Sigmoid colon (tissue), 4 donors: Measurements from ENCODE around the gene CCNQ.

ENCODE experiments used
- POLR2A ChIP-seq, 2 donors: fragments of 450-650 bp; IDR thresholded peaks; one replicate each; pipeline ENCODE4 v1.6.1; 2016; ENCODE audit warnings: antibody characterized with exemption in 2 of 2, mild to moderate bottlenecking in 2 of 2, moderate library complexity in 2 of 2
- POLR2AphosphoS5 ChIP-seq, 4 donors: sonication (generic); formaldehyde crosslinking; IDR thresholded peaks; one replicate each; pipeline ENCODE4 v1.6.1; 2017; ENCODE audit warnings: antibody characterized with exemption in 4 of 4
- TF ChIP-seq, protein P1 (sequence below), 4 experiments: fragments of 450-650 bp in 3 of 4; fragments of 200-600 bp in 1 of 4; IDR thresholded peaks; one replicate each; pipeline ENCODE4 v1.5.1; 2016 to 2019; ENCODE audit warnings: antibody characterized with exemption in 4 of 4, mild to moderate bottlenecking in 3 of 4, moderate library complexity in 2 of 4

DNA sequence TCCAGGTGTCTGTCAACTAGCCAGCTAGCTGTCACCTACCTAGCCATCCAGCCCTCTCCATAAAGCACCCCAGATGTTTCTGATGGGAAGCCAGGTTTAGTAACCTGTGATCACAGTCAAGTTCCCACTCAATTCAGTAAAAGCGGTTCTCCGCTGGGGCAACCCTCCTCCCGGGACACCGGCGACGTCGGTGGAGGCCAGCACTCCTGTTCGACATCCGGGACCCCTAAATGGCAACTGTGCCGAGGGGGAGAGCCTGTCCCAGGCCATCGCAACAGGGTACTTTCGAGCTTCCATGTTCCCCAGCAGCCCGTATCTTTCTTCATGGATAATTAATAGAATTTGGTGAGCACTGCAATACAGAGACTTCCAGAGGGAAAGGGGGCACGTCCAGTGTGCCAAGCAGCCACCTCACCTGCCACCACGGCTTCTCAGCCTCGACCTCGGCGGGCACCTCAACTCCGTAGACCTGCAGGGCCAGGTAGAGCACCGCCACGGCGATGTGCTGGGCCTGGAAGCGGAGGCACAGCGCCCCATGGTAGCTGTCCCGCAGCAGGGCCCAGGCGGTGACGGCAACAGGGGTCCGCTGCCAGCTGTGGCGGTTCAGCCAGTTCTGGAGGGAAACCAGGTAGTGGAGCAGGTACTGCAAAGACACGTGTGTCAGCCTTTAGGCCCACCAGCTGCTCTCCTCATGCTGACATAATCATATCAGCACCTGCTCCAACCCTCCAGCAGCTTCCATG, 6.7 kb downstream of the CCNQ start:
- TF ChIP-seq, protein P1, sequence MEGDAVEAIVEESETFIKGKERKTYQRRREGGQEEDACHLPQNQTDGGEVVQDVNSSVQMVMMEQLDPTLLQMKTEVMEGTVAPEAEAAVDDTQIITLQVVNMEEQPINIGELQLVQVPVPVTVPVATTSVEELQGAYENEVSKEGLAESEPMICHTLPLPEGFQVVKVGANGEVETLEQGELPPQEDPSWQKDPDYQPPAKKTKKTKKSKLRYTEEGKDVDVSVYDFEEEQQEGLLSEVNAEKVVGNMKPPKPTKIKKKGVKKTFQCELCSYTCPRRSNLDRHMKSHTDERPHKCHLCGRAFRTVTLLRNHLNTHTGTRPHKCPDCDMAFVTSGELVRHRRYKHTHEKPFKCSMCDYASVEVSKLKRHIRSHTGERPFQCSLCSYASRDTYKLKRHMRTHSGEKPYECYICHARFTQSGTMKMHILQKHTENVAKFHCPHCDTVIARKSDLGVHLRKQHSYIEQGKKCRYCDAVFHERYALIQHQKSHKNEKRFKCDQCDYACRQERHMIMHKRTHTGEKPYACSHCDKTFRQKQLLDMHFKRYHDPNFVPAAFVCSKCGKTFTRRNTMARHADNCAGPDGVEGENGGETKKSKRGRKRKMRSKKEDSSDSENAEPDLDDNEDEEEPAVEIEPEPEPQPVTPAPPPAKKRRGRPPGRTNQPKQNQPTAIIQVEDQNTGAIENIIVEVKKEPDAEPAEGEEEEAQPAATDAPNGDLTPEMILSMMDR (IDR thresholded peaks at IDR 0.05) = no peak
- no peak for TF ChIP-seq POLR2A (IDR thresholded peaks at IDR 0.05)
- TF ChIP-seq POLR2AphosphoS5 (IDR thresholded peaks at IDR 0.05) = no peak
